Immature natural killer cell (primary cell): Measurements from ENCODE around the gene ITIH6. TPM values are rescaled to one million over a fixed set of nuclear protein-coding genes. Genes with fewer than 3 reads are reported as not detected.
"Not testable (repeated sequence)": the region's sequence is repeated elsewhere in the genome, so short reads cannot be mapped to it uniquely, and the experiment has no call there.

Experiments
- DNase-seq, 3 donors: peaks; one replicate each; pipeline ENCODE4 v3.0.0; 2022; ENCODE audit warnings: mixed read lengths in 1 of 3
- H3K27ac Mint-ChIP-seq, 6 donors: one replicate each; pipeline ENCODE4 v1.8.0; 2020; ENCODE audit warnings: mixed read lengths in 6 of 6, mild to moderate bottlenecking in 5 of 6, inconsistent platforms in 4 of 6, moderate library complexity in 3 of 6
- H3K27me3 Mint-ChIP-seq, 3 donors: one replicate each; pipeline ENCODE4 v1.8.0; 2020 to 2021; ENCODE audit warnings: low read depth in 3 of 3, mild to moderate bottlenecking in 3 of 3, mixed read lengths in 3 of 3, moderate library complexity in 3 of 3, inconsistent platforms in 1 of 3
- H3K36me3 Mint-ChIP-seq, 3 donors: one replicate each; pipeline ENCODE4 v1.8.0; 2020; ENCODE audit warnings: mixed read lengths in 3 of 3, inconsistent platforms in 2 of 3, mild to moderate bottlenecking in 2 of 3
- H3K4me1 Mint-ChIP-seq, 2 donors: one replicate each; pipeline ENCODE4 v1.8.0; 2020; ENCODE audit warnings: inconsistent platforms in 2 of 2, mild to moderate bottlenecking in 2 of 2, mixed read lengths in 2 of 2, moderate library complexity in 1 of 2
- H3K4me3 Mint-ChIP-seq, 5 donors: one replicate each; pipeline ENCODE4 v1.8.0; 2020; ENCODE audit warnings: mild to moderate bottlenecking in 5 of 5, mixed read lengths in 5 of 5, inconsistent platforms in 3 of 5, moderate library complexity in 3 of 5
- H3K9me3 Mint-ChIP-seq, 6 donors: one replicate each; pipeline ENCODE4 v1.8.0; 2020; ENCODE audit warnings: mild to moderate bottlenecking in 6 of 6, mixed read lengths in 6 of 6, inconsistent platforms in 4 of 6, moderate library complexity in 3 of 6
- polyA plus RNA-seq, 3 donors: library from polyadenylated mRNA; unstranded; fragments of 300-500 nt; fragmentation: Illumina TruSeq; gene quantifications; one replicate each; pipeline ENCODE4 v1.2.3, GENCODE V29; 2021

ITIH6 gene
- polyA plus RNA-seq, 3 donors from 2014 or later, result not detected

DNA sequence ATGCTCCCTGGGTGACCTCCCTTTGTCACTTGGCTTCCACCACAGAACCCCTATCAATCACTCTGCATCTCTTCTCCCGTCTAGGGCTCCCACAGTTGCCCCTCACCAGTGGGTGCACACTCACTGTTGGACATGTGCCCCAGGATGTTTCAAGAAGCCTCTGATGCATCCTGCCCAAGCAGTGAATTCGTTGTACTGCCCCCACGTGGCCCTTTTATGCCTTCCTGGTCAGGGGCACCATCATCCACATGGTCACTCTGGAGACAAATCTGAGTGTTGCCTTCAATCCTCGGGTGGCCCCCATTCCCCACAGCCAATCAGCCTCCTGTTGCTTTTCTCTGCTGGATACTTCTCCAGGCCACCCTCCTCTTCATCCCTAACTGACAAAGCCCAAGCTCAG, 12.2 kb downstream of the ITIH6 start:
- Mint-ChIP-seq H3K4me1 (no peaks in the 10 kb centered on the region), H3K27ac (no peak overlapping the region), H3K4me3 (no peak overlapping the region), H3K36me3 (no peaks in the 10 kb centered on the region), H3K9me3 (peaks cover 0 to 2% (median 0%) of the 10 kb centered on the region in 6 donors), H3K27me3 (peaks cover 3 to 5% (median 4%) of the 10 kb centered on the region in 3 donors)
- DNase-seq, result no peak

DNA sequence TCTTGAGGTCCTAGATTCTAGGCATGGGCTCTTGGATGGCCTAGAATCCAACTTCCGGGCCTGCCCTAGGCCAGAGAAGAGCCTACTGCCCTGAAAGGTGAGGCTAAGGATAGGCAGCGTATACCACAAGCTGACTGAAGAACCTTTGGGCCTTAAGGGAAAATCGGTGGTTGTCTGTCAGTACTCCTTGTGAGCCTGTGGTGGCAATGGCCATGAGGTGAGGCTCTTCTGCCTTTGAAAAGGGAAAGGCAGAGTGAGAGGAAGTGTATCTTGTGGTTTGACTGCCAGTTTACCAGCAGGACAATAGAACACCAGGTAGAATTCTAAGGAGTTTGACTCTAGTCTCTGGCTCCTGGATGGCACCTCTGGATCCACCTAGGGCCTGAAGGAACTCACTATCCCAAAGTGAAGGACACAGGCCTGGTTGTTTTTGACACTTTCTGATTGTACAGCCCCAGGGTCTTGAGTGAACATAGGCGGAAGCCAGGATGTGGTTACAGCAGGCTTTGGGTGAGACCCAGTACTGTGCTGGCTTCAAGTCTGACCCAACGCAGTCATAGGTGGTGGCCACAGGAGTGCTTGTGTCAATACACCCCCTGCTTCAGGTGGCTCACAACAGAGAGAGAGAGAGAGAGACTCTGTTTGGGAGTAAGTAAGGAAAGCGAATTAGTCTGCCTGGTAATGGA, 20.9 kb downstream of the ITIH6 start:
- peak; percentile 51 to 57 (median 51) for DNase-seq
- H3K27ac Mint-ChIP-seq, result peak overlapping the region; percentile 51 to 86 (median 66)
- H3K9me3 Mint-ChIP-seq, result no peaks in the 10 kb centered on the region
- peaks cover 25% of the 10 kb centered on the region in 2 donors for H3K4me1 Mint-ChIP-seq
- peak overlapping the region; percentile 15 to 46 (median 36) for H3K4me3 Mint-ChIP-seq
- peaks cover 0 to 15% (median under 1%) of the 10 kb centered on the region in 3 donors for H3K27me3 Mint-ChIP-seq
- H3K36me3 Mint-ChIP-seq, result peaks cover 0 to 1% (median 0%) of the 10 kb centered on the region in 3 donors

- H3K36me3 Mint-ChIP-seq, result peaks cover 0 to 4% (median 0%) of the 10 kb centered on the region in 3 donors
- no peak overlapping the region for H3K4me3 Mint-ChIP-seq
- peaks cover 25% of the 10 kb centered on the region in 2 donors for H3K4me1 Mint-ChIP-seq
- peak overlapping the region in 1 of 6 donors; percentile 70 for H3K27ac Mint-ChIP-seq
- H3K9me3 Mint-ChIP-seq, result no peaks in the 10 kb centered on the region
- DNase-seq, result no peak
- peaks cover 3 to 15% (median 5%) of the 10 kb centered on the region in 3 donors for H3K27me3 Mint-ChIP-seq
These were observed 22.0 kb downstream of the ITIH6 start for GRCh38 chrX:54776061-54776460.

- not testable (repeated sequence) for H3K27ac Mint-ChIP-seq, H3K9me3 Mint-ChIP-seq, H3K4me3 Mint-ChIP-seq, H3K36me3 Mint-ChIP-seq, DNase-seq
- peaks cover 3 to 17% (median 5%) of the 10 kb centered on the region in 3 donors for H3K27me3 Mint-ChIP-seq
- H3K4me1 Mint-ChIP-seq, result peaks cover 25% of the 10 kb centered on the region in 2 donors
These were observed 23.5 kb downstream of the ITIH6 start for GRCh38 chrX:54774391-54775094.

- no peak overlapping the region for H3K4me3 Mint-ChIP-seq
- H3K27me3 Mint-ChIP-seq, result peaks cover 0 to 11% (median 2%) of the 10 kb centered on the region in 3 donors
- H3K27ac Mint-ChIP-seq, result no peak overlapping the region
- no peak for DNase-seq
- peaks cover 0 to 7% (median 0%) of the 10 kb centered on the region in 6 donors for H3K9me3 Mint-ChIP-seq
- H3K4me1 Mint-ChIP-seq, result no peaks in the 10 kb centered on the region
- H3K36me3 Mint-ChIP-seq, result no peaks in the 10 kb centered on the region
These were observed 39.7 kb downstream of the ITIH6 start for GRCh38 chrX:54758114-54759055.

DNA sequence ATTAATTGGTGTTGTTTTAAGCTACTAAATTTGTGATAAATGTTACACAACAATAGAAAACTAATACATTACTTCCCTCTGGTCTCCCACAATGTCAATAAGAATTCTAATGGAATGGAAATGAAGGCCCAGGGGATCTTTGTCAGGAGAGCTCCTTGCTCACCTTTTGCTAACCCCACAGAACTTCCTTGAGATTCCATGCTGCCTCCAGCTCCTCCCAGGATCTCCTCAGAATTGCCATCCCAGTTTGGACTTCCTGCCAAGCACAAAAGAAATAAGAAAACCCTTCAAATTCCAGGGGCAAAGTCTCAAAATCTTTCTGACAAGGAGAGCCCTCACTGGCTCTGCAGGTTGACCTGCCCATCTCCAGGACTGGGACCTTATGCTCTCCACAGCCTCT, 43.2 kb downstream of the ITIH6 start:
- Mint-ChIP-seq H3K36me3 (no peaks in the 10 kb centered on the region), H3K4me1 (no peaks in the 10 kb centered on the region), H3K27ac (no peak overlapping the region), H3K4me3 (no peak overlapping the region), H3K9me3 (peaks cover 0 to 1% (median 0%) of the 10 kb centered on the region in 6 donors), H3K27me3 (peaks cover 0 to 15% (median 3%) of the 10 kb centered on the region in 3 donors)
- no peak for DNase-seq

DNA sequence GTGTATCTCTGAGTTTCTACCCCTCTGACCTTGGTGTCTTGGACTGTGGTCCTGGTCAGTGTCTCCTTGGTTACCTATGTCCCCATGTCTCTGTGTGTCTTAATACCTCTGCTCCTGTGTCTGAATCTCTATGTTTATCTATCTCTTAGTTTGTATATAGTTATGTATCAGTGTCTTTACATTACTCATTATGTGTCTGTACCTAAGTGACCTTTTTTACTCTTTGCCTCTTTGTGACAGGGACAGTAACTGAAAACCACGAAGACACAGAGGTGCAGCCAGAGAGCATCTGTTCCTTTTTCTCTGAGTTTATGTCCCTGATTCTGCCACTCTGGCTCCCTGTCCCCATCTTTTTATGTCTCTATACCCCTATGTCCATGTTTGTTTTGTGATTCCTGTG, 49.4 kb downstream of the ITIH6 start:
- Mint-ChIP-seq H3K27me3 (peaks cover 0 to 8% (median 2%) of the 10 kb centered on the region in 3 donors), H3K9me3 (no peaks in the 10 kb centered on the region), H3K4me1 (no peaks in the 10 kb centered on the region), H3K4me3 (no peak overlapping the region), H3K36me3 (no peaks in the 10 kb centered on the region), H3K27ac (no peak overlapping the region)
- DNase-seq, result no peak

GRCh38 chrX:54747733-54748393, 50.2 kb downstream of the ITIH6 start:
- H3K36me3 Mint-ChIP-seq, result no peaks in the 10 kb centered on the region

DNA sequence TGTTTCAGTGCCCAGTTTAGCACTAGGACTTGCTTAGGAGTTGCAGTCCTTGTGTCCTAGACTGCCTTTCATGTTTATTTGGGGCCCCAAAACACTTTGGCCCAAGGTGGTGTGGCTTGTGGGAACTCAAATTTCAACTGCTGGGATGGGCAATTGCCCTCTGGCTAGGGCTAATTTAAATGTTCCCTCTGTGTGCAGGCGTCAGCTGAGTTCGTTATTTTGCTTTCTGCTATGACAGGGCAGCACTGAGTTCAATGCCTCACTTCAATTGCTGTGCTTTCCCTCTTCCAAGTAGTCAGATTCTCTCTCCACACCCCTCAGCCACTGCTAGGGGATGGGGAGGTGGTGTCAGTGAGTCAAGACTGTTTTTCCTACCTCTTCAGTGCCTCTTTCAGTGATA, 51.1 kb downstream of the ITIH6 start:
- Mint-ChIP-seq H3K36me3 (no peaks in the 10 kb centered on the region), H3K9me3 (no peaks in the 10 kb centered on the region), H3K27ac (no peak overlapping the region), H3K27me3 (peaks cover 2 to 7% (median 5%) of the 10 kb centered on the region in 3 donors), H3K4me1 (no peaks in the 10 kb centered on the region), H3K4me3 (no peak overlapping the region)
- DNase-seq, result no peak

More at GRCh38 chrX:54747733-54748393, 50.2 kb downstream of the ITIH6 start:
- H3K4me3 Mint-ChIP-seq, result no peak overlapping the region
- no peaks in the 10 kb centered on the region for H3K9me3 Mint-ChIP-seq
- no peak overlapping the region for H3K27ac Mint-ChIP-seq
- peaks cover 2 to 10% (median 5%) of the 10 kb centered on the region in 3 donors for H3K27me3 Mint-ChIP-seq
- no peaks in the 10 kb centered on the region for H3K4me1 Mint-ChIP-seq
- no peak for DNase-seq

GRCh38 chrX:54745676-54746075, 52.4 kb downstream of the ITIH6 start:
- Mint-ChIP-seq H3K27me3 (peaks cover 2 to 10% (median 5%) of the 10 kb centered on the region in 3 donors), H3K4me1 (no peaks in the 10 kb centered on the region), H3K36me3 (no peaks in the 10 kb centered on the region), H3K9me3 (no peaks in the 10 kb centered on the region), H3K4me3 (no peak overlapping the region), H3K27ac (no peak overlapping the region)
- no peak for DNase-seq

GRCh38 chrX:54738567-54738966, 59.5 kb downstream of the ITIH6 start:
- H3K4me3 Mint-ChIP-seq, H3K36me3 Mint-ChIP-seq, H3K4me1 Mint-ChIP-seq, H3K27ac Mint-ChIP-seq, H3K9me3 Mint-ChIP-seq, DNase-seq: not testable (repeated sequence)
- peaks cover 2 to 11% (median 3%) of the 10 kb centered on the region in 3 donors for H3K27me3 Mint-ChIP-seq

DNA sequence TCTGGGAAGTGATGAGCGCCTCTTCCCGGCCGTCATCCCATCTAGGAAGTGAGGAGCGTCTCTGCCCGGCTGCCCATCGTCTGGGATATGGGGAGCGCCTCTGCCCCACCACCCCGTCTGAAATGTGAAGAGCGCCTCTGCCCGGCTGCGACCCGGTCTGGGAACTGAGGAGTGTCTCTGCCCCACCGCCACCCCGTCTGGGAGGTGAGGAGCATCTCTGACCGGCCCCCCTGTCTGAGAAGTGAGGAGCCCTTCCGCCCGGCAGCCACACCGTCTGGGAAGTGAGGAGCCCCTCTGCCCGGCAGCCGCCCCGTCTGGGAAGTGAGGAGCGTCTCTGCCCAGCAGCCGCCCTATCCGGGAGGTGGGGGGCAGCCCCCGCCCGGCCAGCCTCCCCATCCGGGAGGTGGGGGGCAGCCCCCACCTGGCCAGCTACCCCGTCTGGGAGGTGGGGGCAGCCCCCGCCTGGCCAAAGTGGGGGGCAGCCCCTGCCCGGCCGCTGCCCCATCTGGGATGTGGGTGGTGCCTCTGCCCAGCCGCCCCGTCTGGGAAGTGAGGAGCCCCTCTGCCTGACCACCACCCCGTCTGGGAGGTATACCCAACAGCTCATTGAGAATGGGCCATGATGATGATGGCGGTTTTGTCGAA, 61.6 kb downstream of the ITIH6 start:
- not testable (repeated sequence) for DNase-seq, H3K4me3 Mint-ChIP-seq, H3K36me3 Mint-ChIP-seq

GRCh38 chrX:54721424-54721823, 76.6 kb downstream of the ITIH6 start:
- no peak for DNase-seq
- peaks cover 0 to 2% (median 0%) of the 10 kb centered on the region in 6 donors for H3K9me3 Mint-ChIP-seq

More for the DNA sequence above, 61.6 kb downstream of the ITIH6 start:
- H3K27ac Mint-ChIP-seq, H3K9me3 Mint-ChIP-seq, H3K27me3 Mint-ChIP-seq, H3K4me1 Mint-ChIP-seq: not testable (repeated sequence)

More at GRCh38 chrX:54721424-54721823, 76.6 kb downstream of the ITIH6 start:
- Mint-ChIP-seq H3K27ac (no peak overlapping the region), H3K36me3 (no peaks in the 10 kb centered on the region), H3K4me1 (no peaks in the 10 kb centered on the region), H3K4me3 (no peak overlapping the region), H3K27me3 (peaks cover 6 to 20% (median 9%) of the 10 kb centered on the region in 3 donors)
